ENCODE data around the gene IQCK.

The IQCK gene

GRCh38 chr16:19722269-19722952 is 4.3 kb downstream of the IQCK start:
- DNase-seq: no peak

- no peak for DNase-seq
Observed at GRCh38 chr16:19722981-19723380, 4.9 kb downstream of the IQCK start.

GRCh38 chr16:19728636-19728965 is 10.5 kb downstream of the IQCK start:
- DNase-seq: no peak

GRCh38 chr16:19733551-19733950 is 15.5 kb downstream of the IQCK start:
- DNase-seq: no peak

- DNase-seq: no peak
Observed at GRCh38 chr16:19735074-19735867, 17.2 kb downstream of the IQCK start.

DNA sequence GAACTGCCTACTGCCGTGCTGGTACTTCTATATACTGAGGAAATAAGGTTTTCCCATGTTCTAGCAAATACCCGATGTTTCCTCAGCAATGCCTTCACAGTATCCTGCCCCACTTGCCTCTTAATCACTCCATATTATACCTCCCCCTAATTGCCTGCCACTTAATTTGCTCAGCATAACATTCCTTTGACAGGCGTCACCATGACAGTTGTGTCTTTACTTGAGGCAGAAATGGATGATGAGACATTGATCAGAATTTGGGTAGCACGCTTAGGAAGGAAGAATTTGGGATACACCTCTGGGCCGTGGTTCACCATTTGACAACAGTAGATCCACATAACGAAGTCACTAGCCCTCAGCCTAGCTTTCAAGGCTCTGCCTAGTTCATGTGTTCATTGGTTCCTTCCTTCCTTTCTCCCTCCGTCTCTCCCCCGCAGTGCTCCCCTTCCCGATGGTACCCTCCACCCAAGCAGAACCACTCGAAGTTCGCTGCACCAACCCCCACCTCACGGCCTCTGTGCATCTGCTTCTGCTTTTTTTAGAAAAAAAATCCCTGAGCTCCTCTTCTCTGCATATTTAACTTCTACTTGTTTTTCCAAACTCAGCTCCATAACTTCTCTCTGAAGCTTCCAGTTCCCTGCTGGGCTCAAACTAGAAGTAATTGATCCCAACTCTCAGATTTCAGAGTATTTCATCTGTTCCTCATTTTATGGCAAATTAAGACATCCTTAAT is 19.4 kb downstream of the IQCK start:
- no peak for DNase-seq

- no peak for DNase-seq
Observed at GRCh38 chr16:19741354-19741753, 23.3 kb downstream of the IQCK start.

- no peak for DNase-seq
Observed at GRCh38 chr16:19743816-19744159, 25.7 kb downstream of the IQCK start.

DNA sequence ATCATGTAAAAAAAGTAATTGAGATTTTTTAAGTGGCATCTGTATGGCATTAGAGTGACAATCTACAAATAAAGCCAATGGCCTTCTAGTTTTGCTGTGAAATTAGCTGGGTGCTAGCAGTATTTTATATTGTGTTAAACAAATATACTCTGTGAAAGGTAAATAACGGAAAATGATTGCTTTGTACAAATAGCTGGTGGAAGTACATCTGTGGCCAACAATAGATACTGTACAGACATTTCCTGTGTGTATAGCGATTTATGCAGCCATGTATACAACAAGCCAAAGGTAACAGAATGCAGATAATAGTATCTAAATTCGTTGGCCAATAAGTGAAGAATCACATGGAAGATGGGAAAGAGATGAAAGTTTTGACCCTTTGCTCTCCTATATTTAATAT is 26.6 kb downstream of the IQCK start:
- DNase-seq: no peak

DNA sequence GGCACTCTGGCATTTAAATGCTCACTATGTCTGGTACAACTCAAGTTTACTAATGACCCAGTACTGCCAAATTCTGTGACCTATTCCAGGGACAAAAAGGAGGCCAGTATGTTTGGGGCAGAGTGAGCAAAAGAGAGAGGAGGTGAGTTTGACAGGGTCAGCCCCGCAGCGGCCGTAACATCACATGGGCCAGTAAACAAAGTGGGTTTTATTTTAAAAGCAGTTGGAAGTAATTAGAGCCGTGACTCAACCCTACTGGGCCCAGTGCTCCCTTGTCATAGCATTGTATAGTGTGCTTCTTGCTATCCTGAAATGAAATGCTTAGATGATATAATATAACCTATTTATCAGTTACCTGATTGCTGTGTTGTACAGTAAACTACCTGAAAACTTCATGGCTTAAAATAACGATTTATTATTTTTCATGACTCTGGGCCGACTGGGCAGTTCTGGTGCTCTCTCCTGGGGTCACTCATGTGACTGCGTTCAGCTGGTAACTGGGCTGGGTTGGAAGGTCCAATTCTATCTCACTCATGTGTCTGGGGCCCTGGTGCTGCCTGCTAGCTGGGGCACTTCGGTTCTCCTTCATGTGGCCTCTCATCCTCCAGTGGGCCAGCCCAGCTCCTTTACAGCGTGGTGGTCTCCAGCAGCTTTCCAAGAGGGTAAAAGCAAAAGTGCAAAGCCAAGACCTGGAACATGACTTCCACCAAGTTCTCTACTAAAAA is 27.4 kb downstream of the IQCK start:
- no peak for DNase-seq

GRCh38 chr16:19746561-19746960 is 28.5 kb downstream of the IQCK start:
- no peak for DNase-seq

DNA sequence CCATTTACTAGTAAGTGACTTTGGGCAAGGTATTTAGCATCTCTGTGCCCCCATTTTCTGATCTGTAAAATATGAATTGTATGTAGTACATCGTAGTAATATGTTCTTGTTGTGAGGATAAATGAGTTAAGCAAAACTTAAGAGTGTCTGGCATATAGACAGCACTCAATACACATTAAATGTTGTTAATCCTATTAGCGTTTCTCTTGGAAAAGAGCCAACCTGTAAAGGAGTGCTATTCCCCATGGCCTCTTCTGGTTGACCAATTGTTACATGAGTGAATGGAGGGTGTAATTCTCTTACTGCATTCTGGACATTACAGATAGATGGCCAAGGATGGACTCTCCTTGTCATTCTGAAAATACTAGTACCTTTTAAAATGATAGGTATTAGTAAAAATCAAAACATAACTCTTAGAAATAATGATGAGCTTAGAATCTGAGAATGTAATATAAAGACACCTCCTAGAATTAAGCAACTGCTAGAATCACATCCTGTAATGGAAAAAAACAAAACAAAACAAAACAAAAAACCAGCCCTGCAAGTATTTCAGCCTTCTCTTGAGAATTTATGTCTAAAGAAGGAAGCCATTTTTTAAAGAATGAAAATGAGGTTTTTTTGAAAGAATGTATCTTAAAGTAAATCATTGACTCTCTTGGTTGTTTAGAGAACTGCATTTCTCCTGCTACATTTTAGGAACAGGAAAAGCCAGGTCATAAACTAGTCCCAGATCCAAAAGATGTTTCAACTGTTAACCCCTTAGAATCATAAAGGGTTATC is 30.5 kb downstream of the IQCK start:
- DNase-seq: no peak

- no peak for DNase-seq
Observed at GRCh38 chr16:19749571-19750080, 31.6 kb downstream of the IQCK start.

DNA sequence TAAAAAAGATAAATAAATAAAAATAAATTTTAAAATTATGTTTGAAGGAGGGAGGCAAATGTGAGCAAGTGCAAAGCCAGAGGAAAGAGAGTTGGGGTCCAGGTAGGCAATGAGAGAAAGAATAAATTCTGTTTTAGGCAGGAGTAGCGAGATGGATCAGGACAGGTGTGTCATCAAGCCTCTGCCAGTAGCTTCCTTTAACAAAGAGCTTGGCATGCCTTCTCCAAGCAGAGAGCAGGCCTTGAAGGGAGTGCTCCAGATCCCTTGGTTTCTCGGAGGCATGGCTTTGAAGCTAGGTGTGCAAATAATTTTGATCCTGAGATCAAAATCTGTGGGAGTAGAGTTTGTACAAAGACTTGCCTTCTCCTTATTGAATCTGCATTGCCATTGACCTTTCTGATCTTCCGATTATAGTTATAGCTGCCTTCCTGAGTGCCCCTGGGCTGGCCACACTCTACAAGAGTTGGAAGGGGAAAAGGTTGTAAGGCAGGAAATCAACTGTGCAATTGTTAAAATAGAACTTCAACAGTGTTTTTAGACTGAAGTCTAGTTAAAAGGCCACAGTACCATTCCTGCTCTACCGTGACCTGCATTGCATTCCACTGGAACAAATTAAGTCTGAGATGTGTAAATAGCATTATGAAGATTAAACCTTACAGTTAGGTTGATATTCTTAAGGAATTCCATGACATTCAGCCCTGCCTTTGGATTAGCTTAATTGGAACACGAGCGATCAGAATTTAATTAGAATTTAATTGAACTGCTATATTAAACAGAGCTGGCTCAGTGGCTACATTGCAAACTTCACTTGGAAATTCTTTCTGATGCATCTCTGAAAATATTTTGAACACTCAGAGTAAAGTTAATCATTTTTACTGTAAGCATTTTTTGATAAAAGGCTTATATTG is 33.7 kb downstream of the IQCK start:
- no peak for DNase-seq

GRCh38 chr16:19753815-19754643 is 36.0 kb downstream of the IQCK start:
- no peak for DNase-seq

DNA sequence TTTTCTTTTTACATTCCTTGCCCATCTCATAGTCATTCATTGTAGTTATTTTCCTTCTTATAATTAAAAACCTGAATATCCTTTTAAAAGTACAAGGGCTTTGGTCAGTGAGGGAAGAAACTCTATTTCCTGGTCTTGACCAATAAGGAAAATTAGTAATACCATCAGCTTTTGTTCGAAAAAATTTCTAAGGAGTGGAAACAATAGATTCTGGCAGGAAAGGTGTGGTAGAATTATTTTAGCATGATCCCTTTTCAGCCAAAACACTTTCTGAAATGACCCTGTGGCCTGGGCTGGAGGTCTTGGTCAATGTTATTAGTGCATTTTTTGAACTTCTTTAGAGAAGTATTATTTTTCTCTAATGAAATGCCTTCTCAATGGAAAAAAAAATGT is 36.6 kb downstream of the IQCK start:
- no peak for DNase-seq

DNA sequence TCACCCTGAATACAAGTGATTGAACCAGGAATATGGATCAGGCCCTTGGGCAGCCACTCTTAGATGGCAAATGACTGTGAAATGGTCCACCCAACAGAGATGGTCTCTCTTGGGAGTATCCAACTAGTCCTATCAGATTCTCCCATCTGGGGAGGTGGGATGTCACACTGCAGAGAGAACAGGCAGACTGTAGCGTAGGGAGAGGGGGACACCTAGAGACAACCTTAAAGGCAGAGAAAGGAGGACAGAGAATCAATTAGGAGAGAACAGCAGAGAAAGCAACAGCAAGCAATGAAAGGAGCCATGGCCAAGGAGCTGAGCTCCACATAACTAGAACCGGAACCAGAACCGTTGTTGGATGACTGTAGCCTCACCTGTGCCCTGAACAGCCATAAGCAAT is 37.2 kb downstream of the IQCK start:
- no peak for DNase-seq

DNA sequence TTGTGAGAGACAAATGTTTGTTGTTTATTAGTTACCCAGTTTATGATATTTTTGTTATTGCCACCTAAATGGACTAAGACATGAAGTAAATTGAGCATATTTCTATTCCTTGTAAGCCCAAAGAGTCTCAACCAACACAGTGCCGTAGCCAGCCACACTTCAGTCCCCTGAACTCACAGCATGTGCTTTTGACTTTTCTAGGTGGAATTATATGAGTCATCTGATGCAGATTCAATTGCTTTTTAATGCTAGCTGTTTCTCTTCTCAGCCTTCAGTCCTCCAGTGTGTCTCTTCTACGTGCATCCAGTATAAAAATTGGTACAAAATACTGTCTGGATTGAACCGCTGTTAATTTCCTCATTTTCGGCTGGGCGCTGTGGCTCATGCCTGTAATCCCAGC is 39.0 kb downstream of the IQCK start:
- no peak for DNase-seq

DNA sequence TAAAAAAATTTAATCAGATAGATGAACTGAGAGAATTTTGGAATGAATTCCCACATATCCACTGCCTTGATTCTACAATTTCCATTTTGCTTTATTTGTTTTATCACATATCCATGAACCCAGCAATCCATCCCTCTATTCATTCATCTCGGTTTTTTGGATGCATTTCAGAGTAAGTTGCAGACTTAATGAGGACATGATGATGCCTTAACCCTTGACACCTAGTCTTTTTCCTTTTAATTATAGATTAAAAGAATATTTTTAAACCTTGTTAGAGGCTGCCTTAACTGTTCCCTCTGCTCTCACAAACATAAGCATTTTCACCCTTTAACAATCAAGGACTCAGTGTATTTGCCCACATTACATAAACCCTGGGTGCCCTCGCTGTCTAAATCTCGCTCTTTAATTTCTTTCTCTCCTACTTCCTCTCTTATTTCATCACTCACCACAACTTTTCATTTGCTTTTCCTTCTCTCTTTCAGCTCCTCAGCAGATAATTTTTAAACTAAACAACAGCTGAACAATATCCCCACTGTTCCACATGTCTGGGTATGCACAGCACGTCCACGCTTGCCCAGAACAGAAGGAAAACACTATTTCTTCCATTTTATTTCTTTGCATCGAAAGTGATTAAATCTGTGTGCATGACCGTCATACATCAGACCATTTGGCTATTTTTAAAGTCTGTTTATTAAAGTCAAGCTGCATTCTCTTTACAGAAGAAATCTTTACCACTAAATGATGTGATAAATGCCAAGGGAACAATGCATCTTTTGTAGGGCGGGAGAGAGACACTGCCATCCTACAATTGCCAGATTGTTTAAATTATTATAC is 39.9 kb downstream of the IQCK start:
- DNase-seq: no peak
